Measurements from ENCODE around the gene CEPT1.

Gene CEPT1

GRCh38 chr1:111147948-111148347 is 7.9 kb downstream of the CEPT1 start:
- no peak for DNase-seq

- no peak for DNase-seq
Observed at GRCh38 chr1:111148376-111148881, 8.4 kb downstream of the CEPT1 start.

- DNase-seq, result no peak
Observed at GRCh38 chr1:111151838-111152237, 11.8 kb downstream of the CEPT1 start.

GRCh38 chr1:111154021-111154999 is 14.3 kb downstream of the CEPT1 start:
- no peak for DNase-seq

GRCh38 chr1:111157431-111157830 is 17.4 kb downstream of the CEPT1 start:
- DNase-seq, result no peak

- no peak for DNase-seq
Observed at GRCh38 chr1:111161843-111162487, 21.9 kb downstream of the CEPT1 start.

- no peak for DNase-seq
Observed at GRCh38 chr1:111162488-111162880, 22.5 kb downstream of the CEPT1 start.

GRCh38 chr1:111163363-111163762 is 23.3 kb downstream of the CEPT1 start:
- DNase-seq, result no peak

GRCh38 chr1:111164151-111164550 is 24.1 kb downstream of the CEPT1 start:
- DNase-seq, result no peak

- no peak for DNase-seq
Observed at GRCh38 chr1:111172463-111172862, 32.4 kb downstream of the CEPT1 start.

- no peak for DNase-seq
Observed at GRCh38 chr1:111174070-111174469, 34.0 kb downstream of the CEPT1 start.

GRCh38 chr1:111175349-111175748 is 35.3 kb downstream of the CEPT1 start:
- no peak for DNase-seq

GRCh38 chr1:111176678-111177077 is 36.7 kb downstream of the CEPT1 start:
- DNase-seq, result no peak

GRCh38 chr1:111179968-111180533 is 40.0 kb downstream of the CEPT1 start:
- DNase-seq, result no peak

GRCh38 chr1:111182052-111182451 is 42.0 kb downstream of the CEPT1 start:
- no peak for DNase-seq

- DNase-seq, result no peak
Observed at GRCh38 chr1:111183308-111184069, 43.5 kb downstream of the CEPT1 start.

- no peak for DNase-seq
Observed at GRCh38 chr1:111184663-111185062, 44.6 kb downstream of the CEPT1 start.

GRCh38 chr1:111190931-111191451 is 51.0 kb downstream of the CEPT1 start:
- no peak for DNase-seq

- DNase-seq, result no peak
Observed at GRCh38 chr1:111191496-111191895, 51.5 kb downstream of the CEPT1 start.

- no peak for DNase-seq
Observed at GRCh38 chr1:111192074-111192473, 52.1 kb downstream of the CEPT1 start.

- no peak for DNase-seq
Observed at GRCh38 chr1:111192658-111193519, 52.9 kb downstream of the CEPT1 start.
